ENCODE data around the gene TTC13. TPM values are rescaled to one million over a fixed set of nuclear protein-coding genes. Genes with fewer than 3 reads are reported as not detected.

The TTC13 gene
- total and polyA plus RNA-seq, 12 donors: 4.3 to 9.5 (median 7.3) TPM

DNA sequence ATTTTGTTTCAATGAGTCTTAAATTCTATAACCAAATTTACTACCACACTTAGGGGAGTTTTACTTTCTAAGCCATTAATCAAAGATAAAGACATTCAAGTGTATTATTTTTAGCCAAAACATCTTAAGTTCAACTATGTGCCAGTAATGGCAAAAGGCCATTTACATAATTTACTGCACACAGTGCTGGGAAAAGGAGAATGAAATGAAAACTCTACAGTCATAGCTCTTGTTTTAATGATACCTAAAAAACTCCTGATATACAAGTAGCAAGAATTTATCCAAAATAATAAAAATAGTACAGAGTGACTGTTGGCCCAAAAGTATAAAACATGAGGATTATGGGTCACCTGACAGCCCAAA, 67.9 kb downstream of the TTC13 start:
- Histone ChIP-seq H3K9me3 (no peaks in the 10 kb centered on the region), H3K4me1 (peaks cover 0 to 15% (median 5%) of the 10 kb centered on the region in 9 donors), H3K27me3 (no peaks in the 10 kb centered on the region), H3K27ac (peak overlapping the region in 4 of 10 donors; percentile 18 to 50 (median 34)), H3K36me3 (peaks cover 0 to 97% (median 16%) of the 10 kb centered on the region in 9 donors), H3K4me3 (no peak overlapping the region)
- ATAC-seq (no peak), DNase-seq (no peak)
- intact Hi-C loops (cut with DNase I): loop anchor here in 4 of 10 donors (2.0 to 10.0 kb wide), 4 partner anchors 42 to 304 kb away; partner anchors contain the start of gene C1orf198 (in 1 of the 4)
- TF ChIP-seq CTCF (IDR thresholded peaks at IDR 0.05): no peak

DNA sequence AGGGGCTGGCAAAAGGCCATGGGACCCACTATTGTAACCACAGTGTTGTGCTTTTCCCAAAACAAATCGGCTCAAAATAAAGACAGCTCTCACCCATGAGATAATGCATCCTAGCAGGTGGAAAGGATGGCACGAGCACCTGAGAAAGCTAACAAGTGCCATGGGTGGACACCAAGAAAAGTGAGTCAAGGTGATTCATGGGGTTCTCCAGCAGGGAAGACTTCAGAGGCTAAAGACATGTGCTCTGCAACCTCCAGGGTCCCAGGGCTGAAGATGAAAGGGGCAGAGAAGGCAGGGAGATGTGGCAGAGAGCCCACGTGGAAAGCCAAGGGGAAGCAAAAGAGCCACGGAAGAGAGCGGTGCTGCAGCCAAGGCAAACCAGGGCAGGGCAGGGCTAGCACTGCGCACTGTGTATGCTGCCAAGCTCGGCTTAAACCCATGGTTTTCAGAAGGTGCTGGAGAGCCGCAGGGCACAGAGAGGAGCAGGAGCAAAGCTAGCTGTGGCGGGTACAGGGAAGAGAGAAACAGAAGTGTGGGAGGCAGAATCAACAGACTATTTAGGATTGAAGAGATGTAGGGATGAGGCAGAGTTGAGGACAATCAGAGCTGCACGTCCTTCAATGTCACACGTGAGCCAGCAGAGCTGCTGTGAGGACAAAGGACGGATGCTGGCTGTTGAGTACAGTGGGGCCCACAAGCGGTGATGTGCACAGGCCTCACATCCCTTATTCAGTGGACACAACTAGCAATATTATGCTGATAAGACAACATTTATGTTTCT, 68.5 kb downstream of the TTC13 start:
- Histone ChIP-seq H3K36me3 (peaks cover 0 to 97% (median 14%) of the 10 kb centered on the region in 9 donors), H3K4me3 (no peak overlapping the region), H3K9me3 (no peaks in the 10 kb centered on the region), H3K27ac (peak overlapping the region in 4 of 10 donors; percentile 18 to 50 (median 34)), H3K4me1 (peaks cover 0 to 15% (median 5%) of the 10 kb centered on the region in 9 donors), H3K27me3 (no peaks in the 10 kb centered on the region)
- TF ChIP-seq CTCF (IDR thresholded peaks at IDR 0.05): no peak
- intact Hi-C loops (cut with DNase I): loop anchor here in 4 of 10 donors (2.0 to 10.0 kb wide), 4 partner anchors 41 to 305 kb away; partner anchors contain the start of gene C1orf198 (in 1 of the 4)
- WGBS, 2 donors: 58 to 73% methylated on average over 13 of the region's 13 CpGs
- DNase-seq (peak in 1 of 2 donors; percentile 38), ATAC-seq (peak; percentile 78 to 97 (median 92))

DNA sequence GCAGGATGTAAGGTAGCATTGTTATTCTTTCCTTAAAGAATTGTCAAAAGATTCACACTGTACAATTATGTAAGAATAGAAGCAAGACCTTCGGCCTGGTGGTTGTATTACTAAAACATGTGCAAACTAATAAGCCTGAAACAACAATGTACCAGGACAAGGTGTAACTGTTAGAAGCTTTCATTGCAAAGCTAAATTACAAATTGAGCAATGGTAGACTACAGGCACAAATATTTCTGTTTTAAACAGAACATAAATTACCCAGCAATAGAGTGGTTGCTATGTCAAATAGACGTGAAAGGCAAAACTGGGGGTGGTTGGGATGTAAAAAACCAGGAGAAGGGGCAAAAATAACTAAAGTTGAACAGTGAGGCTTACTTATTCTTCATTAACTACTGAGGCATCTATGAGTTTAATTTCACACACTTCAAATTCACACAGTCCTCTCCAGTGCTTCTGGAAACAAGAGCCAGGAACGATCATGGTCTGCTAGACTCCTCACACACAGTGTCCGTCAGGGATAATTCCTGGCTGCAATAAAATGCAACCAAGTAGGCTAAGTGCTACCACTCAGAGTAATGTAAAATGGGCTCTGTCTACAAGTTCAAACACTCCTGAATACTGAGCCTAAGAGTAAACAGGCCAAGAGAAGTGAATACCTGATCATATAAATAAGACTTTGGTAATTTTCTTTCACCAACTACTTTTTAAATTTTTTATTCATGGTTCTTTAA, 71.0 kb downstream of the TTC13 start:
- 91 to 93% methylated on average over 4 of the region's 4 CpGs for WGBS, 2 donors
- intact Hi-C loops (cut with DNase I): no loop called here
- no peaks in the 10 kb centered on the region for H3K9me3 ChIP-seq
- H3K4me3 ChIP-seq: no peak overlapping the region
- H3K4me1 ChIP-seq: peaks cover 0 to 15% (median 5%) of the 10 kb centered on the region in 9 donors
- H3K27me3 ChIP-seq: no peaks in the 10 kb centered on the region
- TF ChIP-seq CTCF (IDR thresholded peaks at IDR 0.05): no peak
- H3K27ac ChIP-seq: no peak overlapping the region
- no peak for ATAC-seq
- peaks cover 0 to 88% (median 12%) of the 10 kb centered on the region in 9 donors for H3K36me3 ChIP-seq
- DNase-seq: no peak

DNA sequence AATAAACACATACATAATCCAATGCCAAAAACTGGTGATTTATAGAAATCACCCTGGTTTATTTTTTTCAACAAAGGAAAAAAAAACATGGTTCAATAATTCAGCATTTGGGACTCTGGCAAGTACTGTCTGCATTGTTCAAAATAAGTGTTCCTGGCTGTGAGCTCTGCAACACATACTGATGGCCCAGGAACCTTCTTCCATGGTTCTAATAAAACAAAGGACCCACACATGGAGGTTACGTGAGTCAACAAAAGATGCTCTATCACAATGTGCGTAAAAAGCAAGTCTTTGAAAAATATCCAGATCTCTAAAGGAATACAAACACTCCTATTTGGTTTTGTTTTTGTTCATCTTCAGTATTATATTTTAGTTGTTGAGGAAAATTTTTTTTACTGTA, 72.4 kb downstream of the TTC13 start:
- no peak for TF ChIP-seq CTCF (IDR thresholded peaks at IDR 0.05)
- intact Hi-C loops (cut with DNase I): no loop called here
- Histone ChIP-seq H3K4me3 (no peak overlapping the region), H3K4me1 (peaks cover 0 to 15% (median 5%) of the 10 kb centered on the region in 9 donors), H3K36me3 (peaks cover 0 to 74% (median 8%) of the 10 kb centered on the region in 9 donors), H3K27me3 (no peaks in the 10 kb centered on the region), H3K9me3 (no peaks in the 10 kb centered on the region), H3K27ac (peak overlapping the region in 2 of 10 donors; percentile 8 to 32)
- 77 to 87% methylated on average over 2 of the region's 2 CpGs for WGBS, 2 donors
- DNase-seq: no peak
- ATAC-seq: no peak

All from heart right ventricle (tissue), 16 donors.